Endothelial cell of umbilical vein (primary cell): ENCODE data around the gene BORCS6. TPM values are rescaled to one million over a fixed set of nuclear protein-coding genes. Genes with fewer than 3 reads are reported as not detected.
A peak's percentile ranks its signal among the peaks of the same experiment; 100 is the strongest.

Experiments used
- BruUV-seq: library from RNA; stranded (reverse); fragments of 400-500 nt; replicated peaks from 2 replicates; lab custom pipeline; 2021; lab: Mats Ljungman, UMichigan
- CTCF ChIA-PET: fragments of 300-600, 350-600 bp; sonication (Branson Sonifier 250); formaldehyde crosslinking; loops from one replicate; lab custom pipeline; 2021; ENCODE audit warnings: antibody characterized with exemption, inconsistent platforms; lab: Charles Lee
- POLR2A ChIA-PET: fragments of 300-600, 350-600 bp; sonication (Branson Sonifier 250); formaldehyde crosslinking; loops from one replicate; lab custom pipeline; 2021; ENCODE audit warnings: antibody characterized with exemption, inconsistent platforms; lab: Charles Lee
- DNase-seq: peaks from one replicate; pipeline ENCODE4 v3.0.0-alpha.2; 2011; ENCODE audit warnings: low read depth, low spot score
- FAIRE-seq: peaks from 2 replicates; lab custom pipeline; 2011; peaks lifted over from hg19 to GRCh38; lab: Jason Lieb, UNC
- H2AFZ ChIP-seq: 2 replicates; pipeline ENCODE4 v1.6.0; 2012; ENCODE audit warnings: low read depth, low read length, control low read depth, inconsistent platforms
- H3K27ac ChIP-seq: 2 replicates; pipeline ENCODE4 v1.5.1; 2011; ENCODE audit warnings: low read depth, mild to moderate bottlenecking, control low read depth, low read length, moderate library complexity; ENCODE audit not compliant: insufficient read depth
- H3K27me3 ChIP-seq, 2 experiments: 2 replicates each; pipeline versions ENCODE4 v1.6.0 to v1.6.1; 2011; ENCODE audit warnings: low read length in 2 of 2, mixed read lengths in 1 of 2; ENCODE audit not compliant: control insufficient read depth in 2 of 2, insufficient read depth in 2 of 2
- H3K36me3 ChIP-seq, 2 experiments: 2 replicates in 1 of 2; 3 replicates in 1 of 2; pipeline ENCODE4 v1.5.1; 2011; ENCODE audit warnings: low read length in 2 of 2, mild to moderate bottlenecking in 1 of 2, moderate library complexity in 1 of 2; ENCODE audit not compliant: control insufficient read depth in 2 of 2, insufficient read depth in 2 of 2; ENCODE audit errors: extremely low read depth in 1 of 2
- H3K4me1 ChIP-seq: 3 replicates; pipeline ENCODE4 v1.5.1; 2011; ENCODE audit warnings: mild to moderate bottlenecking, low read length; ENCODE audit not compliant: control insufficient read depth, insufficient read depth; ENCODE audit errors: extremely low read depth
- H3K4me2 ChIP-seq: 2 replicates; pipeline ENCODE4 v1.6.1; 2011; ENCODE audit warnings: low read length, control low read depth, mixed read lengths; ENCODE audit not compliant: insufficient read depth
- H3K4me3 ChIP-seq, 3 experiments: fragments of 200-600 bp in 1 of 3; sonication (generic), shearing (Covaris generic) in 1 of 3; replicated peaks in 1 of 3; 2 replicates each; pipeline ENCODE4 v1.5.1; 2011 to 2016; ENCODE audit warnings: control low read depth in 3 of 3, low read length in 3 of 3, mild to moderate bottlenecking in 2 of 3, inconsistent platforms in 1 of 3, low read depth in 1 of 3, moderate library complexity in 1 of 3; ENCODE audit not compliant: insufficient read depth in 1 of 3
- H3K79me2 ChIP-seq: 2 replicates; pipeline ENCODE4 v1.6.0; 2012; ENCODE audit warnings: low read length, inconsistent platforms; ENCODE audit not compliant: control insufficient read depth, insufficient read depth
- H3K9ac ChIP-seq: replicated peaks from 2 replicates; pipeline ENCODE3; 2011; ENCODE audit warnings: low read length, control low read depth; ENCODE audit not compliant: insufficient read depth; ENCODE audit errors: extremely low read depth
- H3K9me1 ChIP-seq: replicated peaks from 3 replicates; pipeline ENCODE4 v1.6.0; 2011; ENCODE audit warnings: mild to moderate bottlenecking, low read length; ENCODE audit not compliant: control insufficient read depth, insufficient read depth; ENCODE audit errors: extremely low read depth
- H3K9me3 ChIP-seq: replicated peaks from 2 replicates; pipeline ENCODE4 v1.5.1; 2012; ENCODE audit warnings: low read length, inconsistent platforms; ENCODE audit not compliant: control insufficient read depth, insufficient read depth
- H4K20me1 ChIP-seq: replicated peaks from 2 replicates; pipeline ENCODE3; 2011; ENCODE audit warnings: mild to moderate bottlenecking, low read length; ENCODE audit not compliant: control insufficient read depth, insufficient read depth; ENCODE audit errors: extremely low read depth
- EZH2 ChIP-seq: IDR thresholded peaks from 2 replicates; pipeline ENCODE4 v1.6.1; 2012; ENCODE audit warnings: borderline replicate concordance, low read depth, mild to moderate bottlenecking, moderate library complexity, low read length, inconsistent platforms; ENCODE audit not compliant: severe bottlenecking
- FOS ChIP-seq: IDR thresholded peaks from 2 replicates; pipeline ENCODE4 v1.6.1; 2011; ENCODE audit warnings: mild to moderate bottlenecking, low read length, moderate library complexity, borderline replicate concordance; ENCODE audit not compliant: insufficient read depth
- GATA2 ChIP-seq: IDR thresholded peaks from 2 replicates; pipeline ENCODE4 v1.7.0; 2011; ENCODE audit warnings: low read depth, mild to moderate bottlenecking, moderate library complexity, mixed read lengths, low read length; ENCODE audit not compliant: insufficient read length, insufficient read depth
- JUN ChIP-seq: IDR thresholded peaks from 2 replicates; pipeline ENCODE4 v1.6.1; 2011; ENCODE audit warnings: borderline replicate concordance, low read depth; ENCODE audit not compliant: insufficient read length, insufficient read depth
- MYC ChIP-seq: IDR thresholded peaks from one replicate; pipeline ENCODE4 v1.6.1; 2011; ENCODE audit warnings: mild to moderate bottlenecking, low read depth, low read length
- POLR2A ChIP-seq: IDR thresholded peaks from 2 replicates; pipeline ENCODE4 v1.6.1; 2012; ENCODE audit warnings: low read depth, mild to moderate bottlenecking, control low read depth, low read length
- POLR2AphosphoS5 ChIP-seq: IDR thresholded peaks from 2 replicates; pipeline ENCODE4 v1.6.1; 2012; ENCODE audit warnings: low read depth, mild to moderate bottlenecking, control low read depth, low read length, moderate library complexity; ENCODE audit not compliant: insufficient read depth
- dilution Hi-C: fragments of 300-500 bp; cut with MboI; formaldehyde crosslinking; loops from one replicate; pipeline ENCODE4 v1.15.0; 2019; ENCODE audit warnings: low sequenced_read_pairs; ENCODE audit not compliant: extremely low pct_ligation_motif_present
- intact Hi-C: fragments of 100-400 bp; cut with micrococcal nuclease; formaldehyde crosslinking; loops from one replicate; pipeline ENCODE4 v1.10.0; 2022
- polyA plus RNA-seq, 4 experiments: library from polyadenylated mRNA; depleted of rRNA in 3 of 4; stranded (reverse) in 3 of 4; unstranded in 1 of 4; fragments of >200 nt; gene quantifications; 2 replicates each; pipeline versions ENCODE4 v1.2.1 to v1.2.3, GENCODE V29; 2011 to 2012; ENCODE audit warnings: missing spikeins in 1 of 4
- total RNA-seq: library from RNA; stranded (reverse); gene quantifications from 2 replicates; pipeline ENCODE4 v1.2.3, GENCODE V29; 2021
- TF ChIP-seq, protein P1 (sequence below), 2 donors: IDR thresholded peaks; 1 replicate in 1 of 2; 2 replicates in 1 of 2; pipeline ENCODE4 v1.5.1; 2011; ENCODE audit warnings: low read length in 2 of 2, mild to moderate bottlenecking in 2 of 2, moderate library complexity in 2 of 2, control low read depth in 1 of 2, inconsistent platforms in 1 of 2, low read depth in 1 of 2; ENCODE audit not compliant: insufficient read depth in 1 of 2; ENCODE audit errors: extremely low read depth in 1 of 2
- TF ChIP-seq, protein P2 (sequence below): IDR thresholded peaks from 2 replicates; pipeline ENCODE4 v1.6.1; 2011; ENCODE audit not compliant: insufficient read depth, insufficient read length

Gene BORCS6
- total and polyA plus RNA-seq, 2 donors (not counting 3 experiments of a cell fraction or from before 2014, with no cell fraction given): 8.0 to 9.0 TPM

DNA sequence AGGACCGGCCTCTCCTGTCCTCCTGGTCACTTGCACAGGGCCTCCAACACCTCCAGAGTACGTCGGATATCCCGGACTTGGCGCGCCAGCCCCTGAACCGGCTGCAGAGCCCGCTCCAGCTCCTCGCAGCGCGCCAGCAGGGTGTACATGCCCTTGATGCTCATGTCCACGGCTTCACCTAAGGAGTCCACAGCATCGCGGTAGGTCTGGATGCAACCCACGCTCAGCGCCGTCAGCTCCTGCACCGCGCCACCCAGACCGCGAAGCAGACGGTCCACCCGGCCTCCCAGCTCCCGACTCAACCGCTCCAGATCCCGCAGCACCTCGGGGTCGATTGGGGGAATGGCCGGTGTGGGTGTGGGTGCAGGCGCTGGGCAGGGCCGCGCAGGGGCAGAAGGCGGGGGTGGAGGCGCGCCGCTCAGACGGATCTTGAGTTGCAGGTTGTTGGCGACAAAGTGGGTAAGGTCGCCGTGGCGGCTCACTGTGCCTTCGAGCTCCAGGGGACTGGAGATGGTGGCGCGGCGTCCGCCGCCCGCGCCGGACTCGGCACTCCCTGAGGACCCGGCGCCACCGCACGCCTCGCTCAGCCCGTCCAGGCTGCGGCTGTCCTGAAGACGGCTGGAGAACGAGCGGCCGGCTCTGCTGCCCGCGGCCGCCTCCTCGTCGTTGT is 804 bp downstream of the BORCS6 start:
- H3K79me2 ChIP-seq: peaks cover 8% of the 10 kb centered on the region
- dilution Hi-C loops: no loop called here
- H3K4me2 ChIP-seq: peak overlapping the region; percentile 71
- no peaks in the 10 kb centered on the region for H3K9me3 ChIP-seq
- peak overlapping the region; percentile 65 for H3K27ac ChIP-seq
- H3K9ac ChIP-seq: peak overlapping the region; percentile 79
- TF ChIP-seq, protein P1, sequence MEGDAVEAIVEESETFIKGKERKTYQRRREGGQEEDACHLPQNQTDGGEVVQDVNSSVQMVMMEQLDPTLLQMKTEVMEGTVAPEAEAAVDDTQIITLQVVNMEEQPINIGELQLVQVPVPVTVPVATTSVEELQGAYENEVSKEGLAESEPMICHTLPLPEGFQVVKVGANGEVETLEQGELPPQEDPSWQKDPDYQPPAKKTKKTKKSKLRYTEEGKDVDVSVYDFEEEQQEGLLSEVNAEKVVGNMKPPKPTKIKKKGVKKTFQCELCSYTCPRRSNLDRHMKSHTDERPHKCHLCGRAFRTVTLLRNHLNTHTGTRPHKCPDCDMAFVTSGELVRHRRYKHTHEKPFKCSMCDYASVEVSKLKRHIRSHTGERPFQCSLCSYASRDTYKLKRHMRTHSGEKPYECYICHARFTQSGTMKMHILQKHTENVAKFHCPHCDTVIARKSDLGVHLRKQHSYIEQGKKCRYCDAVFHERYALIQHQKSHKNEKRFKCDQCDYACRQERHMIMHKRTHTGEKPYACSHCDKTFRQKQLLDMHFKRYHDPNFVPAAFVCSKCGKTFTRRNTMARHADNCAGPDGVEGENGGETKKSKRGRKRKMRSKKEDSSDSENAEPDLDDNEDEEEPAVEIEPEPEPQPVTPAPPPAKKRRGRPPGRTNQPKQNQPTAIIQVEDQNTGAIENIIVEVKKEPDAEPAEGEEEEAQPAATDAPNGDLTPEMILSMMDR (IDR thresholded peaks at IDR 0.05; ENCODE audit: extremely low read depth in 1 of 2, insufficient read depth in 1 of 2, low read depth in 1 of 2, low read length in 2 of 2): no peak
- H3K4me1 ChIP-seq: peaks cover 27% of the 10 kb centered on the region
- POLR2A ChIA-PET: interaction anchor here (0.7 to 2.7 kb wide), 3 partner anchors 16 to 33 kb away, joined by 3 to 17 read pairs (median 8); no protein-coding TSS in a partner anchor
- H3K36me3 ChIP-seq: no peaks in the 10 kb centered on the region
- H3K4me3 ChIP-seq: peak overlapping the region; percentile 45 to 66 (median 49)
- peak overlapping the region; percentile 78 for H2AFZ ChIP-seq
- intact Hi-C loops: no loop called here
- CTCF ChIA-PET: interaction anchor here (1.0 to 4.3 kb wide), 6 partner anchors 16 to 112 kb away, joined by 3 to 34 read pairs (median 4); partner anchors contain the start of gene AURKB
- BruUV-seq: no TSS peak
- FAIRE-seq (no peak), DNase-seq (peak; percentile 37)
- H4K20me1 ChIP-seq: no peaks in the 10 kb centered on the region
- H3K9me1 ChIP-seq: no peaks in the 10 kb centered on the region
- H3K27me3 ChIP-seq: no peaks in the 10 kb centered on the region

DNA sequence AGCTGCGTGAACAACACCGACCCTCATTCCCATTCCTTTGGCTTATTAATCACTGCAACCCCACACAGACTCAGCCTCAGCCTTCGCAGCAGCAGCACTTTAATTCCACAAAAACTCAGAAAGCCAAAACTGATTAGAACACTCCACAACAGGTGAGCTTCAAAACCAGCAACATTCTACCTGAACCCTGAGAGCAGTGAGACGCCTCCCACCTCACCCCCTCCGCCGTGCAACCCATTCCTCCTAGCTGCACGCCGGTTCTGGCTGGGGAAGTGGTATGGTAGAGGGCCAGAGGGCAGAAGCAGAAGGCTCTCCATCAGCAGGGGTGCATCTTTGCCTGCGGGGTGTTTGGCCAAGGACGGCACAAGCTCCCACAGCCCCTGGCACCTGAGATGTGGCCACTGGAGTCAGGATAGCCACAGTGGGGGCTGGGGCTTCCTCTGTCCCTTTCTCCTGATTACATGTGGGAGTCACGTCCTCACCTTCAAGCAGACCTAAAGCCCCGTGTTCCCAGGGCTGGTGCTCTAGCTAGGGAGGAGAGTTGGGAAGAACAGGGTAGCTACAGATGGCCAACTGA is 1.6 kb downstream of the BORCS6 start:
- DNase-seq (peak; percentile 12), FAIRE-seq (no peak)
- ChIA-PET POLR2A (interaction anchor here (0.6 to 2.7 kb wide), 5 partner anchors 15 to 496 kb away, joined by 3 to 17 read pairs (median 4); no protein-coding TSS in a partner anchor), CTCF (interaction anchor here (0.8 to 4.3 kb wide), 7 partner anchors 13 to 113 kb away, joined by 3 to 34 read pairs (median 3); partner anchors contain the start of gene AURKB)
- no peaks in the 10 kb centered on the region for H3K9me1 ChIP-seq
- BruUV-seq: no TSS peak
- H3K9ac ChIP-seq: no peak overlapping the region
- H3K79me2 ChIP-seq: peaks cover 8% of the 10 kb centered on the region
- H3K9me3 ChIP-seq: no peaks in the 10 kb centered on the region
- H2AFZ ChIP-seq: no peak overlapping the region
- no peaks in the 10 kb centered on the region for H3K27me3 ChIP-seq
- intact Hi-C loops (no loop called here), dilution Hi-C loops (no loop called here)
- H3K4me2 ChIP-seq: peak overlapping the region; percentile 71
- TF ChIP-seq EZH2 (no peak), POLR2A (no peak), POLR2AphosphoS5 (no peak), MYC (no peak), FOS (no peak), GATA2 (no peak), JUN (no peak)
- TF ChIP-seq, protein P2, sequence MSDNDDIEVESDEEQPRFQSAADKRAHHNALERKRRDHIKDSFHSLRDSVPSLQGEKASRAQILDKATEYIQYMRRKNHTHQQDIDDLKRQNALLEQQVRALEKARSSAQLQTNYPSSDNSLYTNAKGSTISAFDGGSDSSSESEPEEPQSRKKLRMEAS: no peak
- TF ChIP-seq, protein P1 (IDR thresholded peaks at IDR 0.05; ENCODE audit: extremely low read depth in 1 of 2, insufficient read depth in 1 of 2, low read depth in 1 of 2, low read length in 2 of 2): no peak
- H4K20me1 ChIP-seq: no peaks in the 10 kb centered on the region
- peak overlapping the region in 2 of 3 experiments; percentile 45 to 49 for H3K4me3 ChIP-seq
- peak overlapping the region; percentile 9 for H3K27ac ChIP-seq
- H3K4me1 ChIP-seq: peaks cover 27% of the 10 kb centered on the region
- no peaks in the 10 kb centered on the region for H3K36me3 ChIP-seq
